Fibroblast of skin of right biceps (primary cell): ENCODE results near the gene NPTX1.

Source experiments
- DNase-seq: peaks from one replicate; pipeline ENCODE4 v3.0.0-alpha.2; 2013

The NPTX1 gene

DNA sequence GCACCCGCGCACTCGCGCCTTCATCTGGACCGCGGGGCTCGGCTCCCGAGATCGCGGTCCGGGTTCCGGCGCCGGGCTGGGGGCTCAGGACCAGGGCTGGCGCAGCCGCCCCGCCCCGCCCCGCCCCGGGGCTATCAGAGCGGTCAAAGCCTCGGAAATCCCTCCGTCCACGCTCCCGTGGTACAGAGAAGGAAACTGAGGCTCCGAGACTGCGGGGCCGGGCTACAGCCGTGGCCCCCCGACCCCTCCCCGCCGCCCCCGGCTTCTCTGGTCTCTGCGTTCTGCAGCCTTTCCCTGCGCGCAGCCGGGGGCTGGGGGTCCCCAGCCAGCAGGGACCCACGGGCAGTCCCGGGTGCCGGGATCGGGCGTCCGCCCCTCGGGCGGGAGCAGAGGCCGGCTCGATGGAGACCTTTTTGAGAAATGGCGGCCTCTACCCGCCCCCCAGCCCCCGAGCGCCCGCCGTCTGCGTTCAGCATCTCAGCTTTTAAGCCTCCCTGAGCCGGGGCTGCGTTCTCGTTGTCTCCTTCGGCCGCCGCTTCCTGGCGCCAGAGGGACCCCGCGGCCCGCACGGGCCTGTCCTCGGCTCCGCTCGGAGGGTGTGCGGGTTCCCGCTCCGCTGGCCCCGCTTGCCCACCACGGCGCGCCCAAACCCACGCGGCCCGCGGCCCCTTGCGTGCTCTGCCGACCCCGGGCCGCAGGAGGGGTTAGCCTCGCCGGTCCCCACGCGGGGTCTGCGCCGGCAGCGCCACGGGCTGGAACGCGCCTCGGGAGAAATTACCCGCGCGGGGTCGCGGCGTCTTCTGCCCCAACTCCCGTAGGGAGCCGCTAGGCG, 1.5 kb upstream of the NPTX1 start:
- DNase-seq: peak; percentile 53

GRCh38 chr17:80476877-80477646, 655 bp upstream of the NPTX1 start:
- no peak for DNase-seq

GRCh38 chr17:80474961-80475909, 1.2 kb downstream of the NPTX1 start:
- no peak for DNase-seq

GRCh38 chr17:80474231-80474960, 2.0 kb downstream of the NPTX1 start:
- DNase-seq: peak; percentile 26

DNA sequence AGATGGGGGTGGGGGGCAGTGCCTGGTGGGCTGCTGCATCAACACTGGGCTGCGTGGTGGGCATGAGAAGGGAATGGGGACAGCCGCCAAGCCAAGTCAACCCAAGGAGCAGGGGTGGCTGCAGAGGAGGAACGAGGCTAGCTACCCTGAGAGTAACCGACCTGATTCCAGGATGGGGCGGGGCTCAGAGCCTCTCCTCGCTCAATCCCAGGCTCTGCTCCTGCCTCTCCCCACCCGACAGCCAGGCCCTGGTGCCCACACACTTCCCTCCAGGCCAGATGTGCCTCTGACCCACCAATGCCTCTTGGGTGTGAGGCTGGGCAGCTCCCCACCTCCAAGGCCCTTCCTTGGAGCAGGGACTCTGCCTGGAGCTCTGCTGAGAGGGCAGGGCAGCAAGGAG, 2.7 kb downstream of the NPTX1 start:
- DNase-seq: no peak

GRCh38 chr17:80472996-80473395, 3.4 kb downstream of the NPTX1 start:
- DNase-seq: no peak

DNA sequence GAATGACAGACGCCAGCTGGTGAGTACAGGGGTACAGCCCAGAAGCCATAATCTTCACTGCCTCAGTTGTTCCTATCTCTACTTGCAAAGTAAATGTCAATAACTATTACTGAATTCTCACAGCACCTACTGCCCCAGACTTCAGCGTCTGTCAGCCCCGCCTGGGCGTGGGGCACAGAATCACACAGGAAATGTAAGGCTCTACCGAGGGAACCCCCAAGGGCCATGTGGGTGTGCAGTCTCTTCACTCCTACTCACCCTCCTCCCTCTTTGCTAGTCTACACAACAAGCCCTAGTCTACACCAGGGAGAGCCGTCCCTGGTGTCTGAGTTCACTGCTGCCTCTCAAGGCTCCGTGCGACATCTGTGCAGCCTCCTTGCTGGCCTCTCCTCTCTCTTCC, 4.5 kb downstream of the NPTX1 start:
- DNase-seq: no peak

GRCh38 chr17:80470603-80471002, 5.8 kb downstream of the NPTX1 start:
- DNase-seq: no peak

- DNase-seq: no peak
These were observed 6.7 kb downstream of the NPTX1 start for GRCh38 chr17:80469667-80470066.

DNA sequence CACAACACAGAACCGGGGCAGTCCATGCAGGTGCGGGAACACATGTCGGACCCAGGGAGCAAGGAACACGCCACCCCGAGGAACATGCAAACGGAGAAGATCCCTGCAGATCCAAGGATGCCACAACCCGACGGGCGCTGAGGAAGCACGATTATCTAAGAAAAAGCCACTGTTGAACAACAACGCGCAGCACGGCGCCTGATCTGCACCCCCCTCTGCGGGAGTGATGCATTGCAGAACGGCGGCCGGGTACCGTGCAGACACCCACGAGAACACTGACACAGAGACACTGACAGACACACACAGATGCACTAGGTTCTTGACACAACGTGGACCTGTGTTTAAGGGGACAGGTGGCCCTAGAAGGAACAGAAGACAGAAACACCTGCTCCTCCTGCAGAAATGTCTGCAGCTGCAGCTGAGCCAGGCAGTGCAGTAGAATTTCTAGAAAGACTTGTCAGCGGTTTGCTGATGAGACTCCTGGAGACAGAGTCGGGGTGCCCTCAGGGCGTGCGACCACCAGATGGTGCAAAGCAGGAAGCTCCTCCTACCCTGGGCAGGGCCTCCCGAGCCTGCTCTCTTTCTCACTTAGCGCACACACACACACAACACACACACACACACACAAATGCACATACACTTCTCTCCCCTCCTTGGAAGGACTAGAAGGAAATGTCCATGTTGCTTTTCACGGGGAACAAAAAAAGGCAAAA, 7.5 kb downstream of the NPTX1 start:
- no peak for DNase-seq

DNA sequence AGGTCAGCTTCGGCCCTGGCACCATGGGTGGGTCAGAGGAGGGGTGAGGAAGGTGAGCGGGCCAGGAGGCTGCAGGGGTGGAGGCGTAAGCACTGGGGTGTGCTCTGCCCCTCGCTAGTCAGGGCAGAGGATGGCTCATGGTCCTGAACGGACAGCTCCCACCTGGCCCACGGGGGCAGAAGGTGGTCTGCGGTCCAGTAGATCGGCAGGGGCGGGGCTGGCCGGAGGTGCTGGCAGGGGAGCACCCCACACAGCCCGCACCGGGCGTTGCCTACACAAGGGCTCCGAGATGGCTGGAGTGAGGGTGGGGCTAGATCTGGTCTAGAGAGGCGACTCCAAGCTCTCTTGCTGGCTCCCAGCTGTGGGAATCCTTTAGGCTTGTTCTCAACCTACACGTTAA, 8.2 kb downstream of the NPTX1 start:
- no peak for DNase-seq

GRCh38 chr17:80466188-80466705, 10.2 kb downstream of the NPTX1 start:
- DNase-seq: no peak

DNA sequence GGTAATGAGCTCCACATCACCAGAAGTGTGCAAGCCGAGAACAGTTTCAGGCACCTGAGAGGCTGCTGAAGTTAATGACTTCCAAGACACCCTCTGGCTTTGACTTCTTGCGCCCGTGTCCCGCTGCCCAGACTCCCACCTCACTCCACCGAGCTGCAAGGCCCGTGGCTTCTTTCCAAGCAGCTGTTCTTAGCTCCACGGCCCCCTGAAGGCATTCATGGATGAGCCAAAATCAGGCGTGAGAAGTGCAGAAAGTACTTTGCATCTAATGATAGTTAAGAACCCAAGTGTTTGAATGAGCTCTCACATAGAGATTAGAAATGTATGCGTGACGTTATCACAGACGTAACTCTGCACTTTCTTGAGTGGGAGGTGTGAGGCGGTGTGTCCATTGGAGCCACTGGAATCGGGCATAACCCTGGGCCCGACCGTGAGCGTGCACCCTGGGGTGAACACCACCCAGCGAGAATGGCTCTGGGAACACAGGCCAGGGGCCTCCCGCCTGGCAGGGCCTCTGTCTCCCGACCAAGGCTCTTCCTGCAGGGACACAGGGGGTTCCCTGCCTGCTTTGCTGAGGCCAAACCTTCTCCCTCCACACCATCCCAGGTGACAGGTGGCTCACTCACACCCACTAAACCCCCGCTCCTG, 11.0 kb downstream of the NPTX1 start:
- no peak for DNase-seq

- no peak for DNase-seq
These were observed 11.9 kb downstream of the NPTX1 start for GRCh38 chr17:80464486-80464885.

DNA sequence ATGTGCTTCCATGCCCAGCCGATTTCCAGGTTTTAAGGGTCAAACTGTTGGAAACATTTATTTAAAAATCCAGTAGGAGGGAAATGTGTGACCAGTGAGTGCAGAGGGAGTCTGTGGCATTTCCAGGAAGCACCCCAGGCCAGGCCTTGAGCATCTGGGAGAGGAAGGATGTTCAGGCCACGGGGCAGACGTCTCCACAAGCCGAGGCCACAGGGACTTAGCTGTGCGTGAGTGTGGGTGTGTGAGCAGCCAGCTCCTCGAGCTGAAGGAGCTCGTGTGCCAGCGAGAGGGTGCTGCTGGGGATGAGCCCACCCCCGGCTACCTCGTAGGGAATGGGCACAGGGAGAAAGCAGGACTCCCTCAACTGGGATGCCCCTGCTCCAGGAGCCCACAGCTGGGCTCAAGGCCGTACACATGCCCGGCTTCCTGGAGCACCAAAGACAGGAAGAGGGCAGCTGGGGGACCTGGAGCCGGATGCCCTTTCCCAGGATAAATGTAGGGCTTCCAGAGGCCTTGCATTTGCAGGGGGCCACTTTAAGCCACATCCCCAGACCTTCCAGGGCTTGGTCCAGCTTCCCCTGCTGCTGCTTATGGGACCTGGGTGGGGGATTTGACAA, 12.5 kb downstream of the NPTX1 start:
- no peak for DNase-seq

DNA sequence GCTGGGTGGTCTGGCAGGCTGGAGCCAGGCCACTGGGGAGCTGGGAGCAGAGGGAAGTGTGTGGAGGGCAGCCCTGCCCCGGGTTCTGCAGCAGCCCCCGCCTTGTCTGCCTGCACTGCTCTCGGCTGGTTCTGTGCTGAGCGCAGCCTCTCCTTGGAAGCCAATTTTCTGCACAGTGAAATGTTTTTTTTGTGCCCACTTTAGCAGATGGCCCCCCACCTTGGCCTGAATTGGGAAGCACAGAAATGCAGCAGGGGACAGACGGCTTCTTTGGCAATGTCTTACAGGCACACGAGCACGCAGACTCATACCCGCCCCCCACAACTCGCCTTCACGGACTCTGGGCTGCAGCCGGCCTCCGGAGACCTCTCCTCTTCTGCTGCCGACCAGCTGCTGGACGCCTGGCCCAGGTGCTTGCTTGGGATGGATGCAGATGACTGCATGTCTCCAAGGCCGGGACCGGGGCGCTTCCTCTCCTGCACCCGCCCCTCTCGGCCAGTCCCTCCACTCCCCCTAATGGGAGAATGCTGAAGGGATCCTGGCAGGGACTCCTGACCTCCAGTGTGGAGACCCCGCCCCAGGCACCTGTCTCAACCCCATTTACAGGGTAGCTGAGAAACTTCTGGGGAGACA, 14.8 kb downstream of the NPTX1 start:
- no peak for DNase-seq

- no peak for DNase-seq
These were observed 16.0 kb downstream of the NPTX1 start for GRCh38 chr17:80460429-80460834.

- no peak for DNase-seq
These were observed 17.2 kb downstream of the NPTX1 start for GRCh38 chr17:80459234-80459633.

DNA sequence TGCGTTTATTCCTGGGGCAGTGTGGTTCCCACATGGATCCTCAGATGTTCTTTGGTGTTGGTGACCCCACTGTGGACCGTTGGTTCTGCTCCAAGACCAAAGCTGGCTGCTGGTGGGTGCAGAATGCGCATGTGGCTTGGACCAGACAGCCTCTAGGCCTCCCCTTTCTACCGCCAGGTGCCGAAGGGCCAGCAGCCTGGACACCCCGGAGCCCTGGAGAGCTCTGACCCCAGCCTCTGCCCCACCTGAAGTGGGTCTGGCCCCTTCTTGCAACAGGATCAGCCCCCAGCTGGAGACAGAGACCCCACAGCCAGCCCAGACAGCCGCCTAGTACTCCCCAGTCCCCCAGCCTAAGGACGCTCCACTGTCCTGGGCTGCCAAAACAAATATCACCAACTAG, 18.4 kb downstream of the NPTX1 start:
- DNase-seq: no peak
